Right renal pelvis (tissue), 4 donors: Measurements from ENCODE around the gene UBTF. TPM values are rescaled to one million over a fixed set of nuclear protein-coding genes. Genes with fewer than 3 reads are reported as not detected.

ENCODE experiments used
- DNase-seq, 4 donors: peaks; one replicate each; pipeline ENCODE4 v3.0.0-alpha.2; 2013; ENCODE audit warnings: low read depth in 4 of 4, low spot score in 3 of 4, missing footprints in 1 of 4
- polyA plus RNA-seq, 4 donors: library from polyadenylated mRNA; unstranded; fragments of 120-200 nt; gene quantifications; one replicate each; pipeline ENCODE4 v1.2.1, GENCODE V29; 2013; ENCODE audit not compliant: insufficient read length in 4 of 4

Gene UBTF
- polyA plus RNA-seq, 4 donors, result 126 to 130 (median 128) TPM

DNA sequence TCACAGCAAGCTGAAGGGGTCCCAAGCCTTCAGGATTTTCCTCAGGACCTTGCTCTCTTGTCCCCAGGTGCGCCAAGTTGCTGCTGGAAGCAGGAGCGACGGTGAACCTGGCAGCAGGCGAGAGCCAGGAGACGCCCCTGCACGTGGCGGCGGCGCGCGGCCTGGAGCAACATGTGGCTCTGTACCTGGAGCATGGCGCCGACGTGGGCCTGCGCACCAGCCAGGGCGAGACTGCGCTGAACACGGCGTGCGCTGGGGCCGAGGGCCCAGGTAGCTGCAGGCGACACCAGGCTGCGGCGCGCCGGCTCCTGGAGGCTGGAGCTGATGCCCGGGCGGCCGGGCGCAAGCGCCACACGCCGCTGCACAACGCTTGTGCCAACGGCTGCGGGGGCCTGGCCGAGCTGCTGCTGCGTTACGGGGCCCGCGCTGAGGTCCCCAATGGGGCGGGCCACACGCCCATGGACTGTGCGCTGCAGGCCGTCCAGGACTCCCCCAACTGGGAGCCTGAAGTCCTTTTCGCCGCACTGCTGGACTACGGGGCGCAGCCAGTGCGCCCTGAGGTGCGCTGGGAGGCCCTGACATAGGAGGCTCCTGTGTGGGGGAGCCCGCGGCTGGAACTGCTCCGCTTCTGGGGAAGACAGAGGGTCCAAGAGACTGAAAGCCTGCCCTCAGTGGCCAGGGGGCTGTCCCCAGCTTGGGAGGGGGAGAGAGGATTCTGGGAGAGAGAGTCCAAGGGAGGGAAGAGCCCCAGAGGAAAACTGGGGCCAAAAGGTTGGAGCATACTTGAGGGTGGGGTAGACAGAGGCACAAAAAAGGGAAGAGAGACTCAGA is 42.6 kb downstream of the UBTF start:
- DNase-seq, result no peak

DNA sequence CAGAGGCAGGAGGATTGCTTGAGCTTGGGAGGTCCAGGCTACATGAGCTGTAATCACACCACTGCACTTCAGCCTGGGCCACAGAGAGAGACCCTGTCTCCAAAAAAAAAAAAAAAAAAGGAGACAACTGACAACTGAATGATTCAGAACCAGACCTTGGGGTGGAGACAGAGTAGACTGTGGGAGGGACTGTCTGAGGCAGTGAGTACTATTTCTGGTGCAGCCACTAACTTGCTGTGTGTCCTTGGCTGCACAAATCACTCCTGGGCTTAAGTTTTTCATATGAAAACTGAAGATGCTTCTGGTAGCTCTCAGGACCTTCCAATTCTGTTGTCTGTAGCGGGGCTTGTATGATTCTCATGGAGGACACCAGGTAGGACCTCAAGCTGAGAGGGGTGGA is 43.2 kb downstream of the UBTF start:
- DNase-seq, result no peak

DNA sequence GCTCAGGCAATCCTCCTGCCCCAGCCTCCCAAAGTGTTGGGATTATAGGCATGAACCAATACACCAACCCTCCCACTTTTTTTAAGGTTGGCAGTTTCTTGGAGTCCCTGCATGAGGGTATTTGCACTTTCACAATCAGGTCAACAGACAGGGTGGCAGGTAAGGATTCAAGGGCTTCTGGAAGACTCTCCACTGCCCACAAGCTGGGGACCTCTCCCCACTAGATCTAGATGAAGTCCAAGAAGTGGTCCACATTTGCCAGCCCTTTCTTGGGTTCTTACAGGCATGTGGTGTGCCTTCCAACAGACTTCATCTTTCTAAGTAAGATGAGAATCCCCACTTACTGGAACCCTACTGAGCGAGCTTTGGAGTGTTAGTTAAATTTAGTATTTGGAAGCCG is 45.0 kb downstream of the UBTF start:
- DNase-seq, result no peak

DNA sequence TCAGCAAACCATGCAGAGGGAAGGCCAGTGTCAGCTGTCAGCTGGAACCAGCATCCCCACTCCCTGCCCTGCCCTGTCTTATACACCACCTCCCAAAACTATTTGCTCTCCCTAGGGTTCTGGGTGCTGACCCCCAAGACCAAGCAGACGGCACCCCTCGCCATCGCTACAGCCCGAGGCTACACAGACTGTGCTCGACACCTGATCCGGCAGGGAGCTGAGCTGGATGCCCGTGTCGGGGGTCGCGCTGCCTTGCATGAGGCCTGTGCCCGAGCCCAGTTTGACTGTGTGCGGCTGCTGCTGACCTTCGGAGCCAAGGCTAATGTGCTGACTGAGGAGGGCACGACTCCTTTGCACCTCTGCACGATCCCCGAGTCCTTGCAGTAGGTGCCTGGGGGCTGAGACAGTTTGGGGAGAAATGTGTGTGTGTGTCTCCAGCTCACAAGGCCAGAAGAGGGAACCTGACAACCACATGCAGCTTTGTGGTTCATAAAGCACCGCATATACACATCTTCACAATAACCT is 47.5 kb downstream of the UBTF start:
- no peak for DNase-seq

DNA sequence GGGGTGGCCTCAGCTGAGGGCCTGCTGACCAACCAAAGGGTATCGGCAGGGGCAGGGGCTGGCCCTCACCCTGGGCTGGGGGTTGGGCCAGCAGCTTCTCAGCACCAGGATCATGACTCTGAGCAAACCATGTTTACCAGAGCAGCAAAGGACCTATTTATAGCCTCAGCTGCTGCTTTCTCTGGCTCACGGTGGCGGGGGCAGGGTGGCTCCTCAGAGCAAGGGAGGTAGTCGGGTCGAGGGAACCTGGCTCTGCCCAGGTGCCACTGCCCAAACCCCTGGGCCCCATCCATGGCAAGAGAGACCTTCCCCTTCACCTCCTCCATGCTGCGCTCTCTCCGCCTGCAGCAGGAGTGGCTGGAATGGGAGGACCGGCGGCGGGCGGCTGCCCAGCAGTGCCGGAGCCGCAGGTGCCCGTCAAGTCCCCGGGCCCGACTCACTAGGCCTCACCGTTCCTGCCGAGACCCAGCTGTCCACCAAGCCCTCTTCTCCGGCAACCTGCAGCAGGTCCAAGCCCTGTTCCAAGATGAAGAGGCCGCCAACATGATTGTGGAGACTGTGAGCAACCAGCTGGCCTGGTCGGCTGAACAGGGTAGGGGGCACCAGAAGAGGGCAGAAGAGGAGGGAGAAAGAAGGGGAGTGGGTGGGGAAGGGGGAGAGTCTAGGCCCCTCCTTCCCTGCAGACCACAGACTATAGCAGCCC is 48.8 kb downstream of the UBTF start, which contains the start of gene ASB16:
Gene ASB16, plus strand, starts transcription at position 206 of the 703 bp plus-strand sequence. Its CDS starts 86 bp downstream, at position 292.
- no peak for DNase-seq

DNA sequence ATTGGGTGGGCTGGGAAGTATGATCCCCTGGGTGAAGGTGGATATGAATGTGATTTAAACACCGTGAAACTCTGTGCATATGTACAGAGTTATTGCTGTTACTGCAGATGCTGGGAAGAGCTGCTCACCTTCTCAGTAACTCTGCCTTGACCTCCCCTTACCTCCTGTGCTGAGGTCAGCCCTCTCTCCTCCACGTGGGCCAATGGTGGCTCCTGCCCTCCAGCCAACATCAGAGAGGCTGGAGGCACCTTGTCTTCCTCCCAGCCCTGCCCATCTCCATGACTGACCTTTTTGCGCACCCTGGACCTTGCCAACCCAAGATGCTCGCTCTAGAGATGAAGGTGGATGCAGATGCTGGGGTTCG is 49.4 kb downstream of the UBTF start:
- DNase-seq, result no peak

DNA sequence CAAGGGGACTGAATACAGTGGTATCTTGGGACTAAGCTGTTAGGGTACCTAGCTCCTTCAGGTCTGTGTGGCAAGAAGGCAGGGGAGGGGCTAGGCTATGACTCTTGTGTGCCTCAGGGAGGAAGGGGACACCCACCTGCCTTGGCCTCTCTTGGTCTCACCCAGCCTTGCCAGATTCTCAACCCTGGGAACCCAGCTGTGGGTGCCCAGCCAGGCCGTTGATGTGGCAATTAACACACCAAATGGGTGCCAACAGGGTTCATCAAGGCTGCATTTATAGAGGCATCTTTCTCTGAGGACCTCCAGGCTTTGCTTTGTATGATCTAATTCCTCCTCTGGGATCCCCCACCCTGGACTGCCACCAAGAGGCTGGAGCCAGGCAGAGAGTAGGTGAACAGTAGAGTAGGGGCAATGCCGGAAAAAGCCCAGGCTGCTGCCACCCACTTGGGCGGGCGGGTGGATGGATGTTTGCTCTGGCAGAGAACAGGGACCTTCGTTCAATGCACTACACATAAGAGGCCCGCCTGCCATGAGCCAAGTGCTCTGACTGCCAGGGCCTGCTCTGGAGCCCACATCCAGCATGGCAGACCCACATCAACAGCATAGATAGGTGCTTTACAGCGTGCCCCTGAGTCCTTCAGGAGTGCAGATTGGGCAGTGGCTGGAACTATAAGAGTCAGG is 52.2 kb downstream of the UBTF start:
- no peak for DNase-seq

DNA sequence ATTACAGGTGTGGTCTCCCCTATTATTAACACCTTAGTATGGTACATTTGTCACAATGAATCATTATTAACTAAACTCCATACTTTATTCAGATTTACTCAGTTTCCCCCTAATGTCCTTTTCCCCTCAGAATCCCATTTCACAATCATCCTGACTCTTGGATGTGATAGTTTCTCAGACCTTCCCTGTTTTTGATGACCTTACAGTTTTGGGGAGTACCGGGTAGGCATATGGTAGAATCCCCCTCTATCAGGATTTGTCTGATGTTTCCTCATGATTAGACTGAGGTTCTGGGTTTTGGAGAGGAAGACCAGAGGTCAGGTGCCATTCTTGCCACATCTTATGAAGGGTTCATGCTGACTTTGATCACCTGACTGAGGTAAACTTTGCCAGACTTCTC is 55.0 kb downstream of the UBTF start:
- DNase-seq, result no peak

DNA sequence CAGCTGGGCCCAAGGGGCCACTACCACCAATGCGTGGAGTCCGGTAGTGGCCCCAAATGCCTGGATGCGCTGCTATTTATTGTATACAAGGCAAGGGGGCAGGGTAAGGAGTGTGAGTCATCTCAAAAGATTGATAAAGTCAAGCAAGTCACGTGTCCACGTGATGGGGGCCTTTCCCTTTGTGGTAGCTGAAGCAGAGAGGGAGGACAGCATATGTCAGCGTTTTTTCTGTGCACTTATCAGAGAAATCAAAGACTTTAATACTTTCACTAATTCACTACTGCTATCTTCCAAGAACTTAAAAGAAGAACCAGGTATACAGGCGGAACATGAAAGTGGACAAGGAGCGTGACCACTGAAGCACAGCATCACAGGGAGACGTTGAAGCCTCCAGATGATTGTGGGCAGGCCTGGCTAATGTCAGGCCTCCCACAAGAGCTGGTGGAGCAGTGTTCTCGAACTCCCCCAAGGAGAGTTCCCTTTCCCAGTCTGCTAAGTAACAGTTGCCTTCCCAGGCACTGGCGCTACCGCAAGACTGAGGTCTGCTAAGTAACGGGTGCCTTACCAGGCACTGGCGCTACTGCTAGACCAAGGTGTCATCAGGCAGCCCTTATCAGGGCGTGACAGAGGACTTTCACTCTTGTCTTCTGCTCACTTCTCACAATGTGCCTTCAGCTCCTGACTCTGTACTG is 59.8 kb downstream of the UBTF start:
- no peak for DNase-seq

DNA sequence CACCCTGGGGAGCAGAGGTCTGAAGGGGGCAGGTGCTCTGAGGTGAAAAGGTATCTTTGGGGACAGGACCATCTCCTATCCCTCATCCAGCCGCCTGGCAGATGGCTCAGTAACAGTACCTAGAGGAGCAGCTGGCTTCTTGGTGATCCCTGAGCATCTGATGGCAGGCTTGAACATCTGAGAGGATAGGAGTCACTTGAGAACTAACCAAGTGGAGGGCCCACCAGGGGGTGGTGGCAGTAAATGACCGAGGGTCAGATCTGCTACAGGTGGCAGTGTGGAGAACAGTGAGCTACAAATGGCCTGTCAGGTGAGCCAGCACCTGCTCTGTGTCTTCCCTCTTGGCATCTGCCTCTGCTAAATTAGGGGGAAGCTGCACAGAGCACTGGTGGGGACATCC is 64.0 kb downstream of the UBTF start:
- no peak for DNase-seq

Other genes starting within 250 kb of the UBTF start
- 1 to 10 TPM; 2.1 to 4.7 (median 2.5) TPM for gene NAGS, start 215.1 kb downstream of the UBTF start, polyA plus RNA-seq
- gene TMEM101, start 204.7 kb downstream of the UBTF start, polyA plus RNA-seq, result 10 to 100 TPM; 34.5 to 49.8 (median 39.4) TPM
- 10 to 100 TPM; 38.5 to 48.4 (median 45.7) TPM for gene LSM12, start 153.0 kb downstream of the UBTF start, polyA plus RNA-seq
- gene G6PC3, start 148.9 kb downstream of the UBTF start, polyA plus RNA-seq, result 10 to 100 TPM; 71.1 to 97.7 (median 87.5) TPM
- gene HDAC5, start 96.0 kb downstream of the UBTF start, polyA plus RNA-seq, result 10 to 100 TPM; 44.5 to 56.7 (median 48.1) TPM
- 1 to 10 TPM; 3.4 to 4.7 (median 3.6) TPM for gene HROB, start 77.7 kb downstream of the UBTF start, polyA plus RNA-seq
- 1 to 10 TPM; 1.8 to 2.3 (median 2.1) TPM for gene ASB16, start 49.0 kb downstream of the UBTF start, polyA plus RNA-seq
- gene TMUB2, start 32.7 kb downstream of the UBTF start, polyA plus RNA-seq, result 10 to 100 TPM; 43.6 to 54.2 (median 46.4) TPM
- gene ATXN7L3, start 19.8 kb downstream of the UBTF start, polyA plus RNA-seq, result 10 to 100 TPM; 60.1 to 72.7 (median 68.8) TPM
- 10 to 100 TPM in 2 of 4 donors, 1 to 10 TPM in 2; 6.8 to 11.4 (median 10.3) TPM for gene SLC4A1, start 48.5 kb upstream of the UBTF start, polyA plus RNA-seq
- 1 to 10 TPM; 1.9 to 3.1 (median 2.3) TPM for gene RUNDC3A, start 88.9 kb upstream of the UBTF start, polyA plus RNA-seq
- 100 to 1,000 TPM in 1 of 4 donors, 10 to 100 TPM in 3; 94.9 to 124 (median 97.8) TPM for gene SLC25A39, start 105.1 kb upstream of the UBTF start, polyA plus RNA-seq
- gene GRN, start 125.6 kb upstream of the UBTF start, polyA plus RNA-seq, result 100 to 1,000 TPM; 229 to 332 (median 237) TPM
- 10 to 100 TPM; 35.1 to 53.2 (median 36.1) TPM for gene FAM171A2, start 144.2 kb upstream of the UBTF start, polyA plus RNA-seq
- gene ITGA2B, start 170.0 kb upstream of the UBTF start, polyA plus RNA-seq, result 1 to 10 TPM; 4.0 to 8.9 (median 5.3) TPM